Activated CD4-positive, alpha-beta T cell treated with anti-CD3 and anti-CD28 coated beads, Interleukin-2, amount 50 U/mL, for 24 hours (primary cell): ENCODE measurements around the gene DGKZ.

Experiments used
- DNase-seq, 2 donors: peaks; one replicate each; pipeline ENCODE4 v3.0.0-alpha.2; 2020; ENCODE audit warnings: low read depth in 1 of 2, low spot score in 1 of 2

The DGKZ gene

DNA sequence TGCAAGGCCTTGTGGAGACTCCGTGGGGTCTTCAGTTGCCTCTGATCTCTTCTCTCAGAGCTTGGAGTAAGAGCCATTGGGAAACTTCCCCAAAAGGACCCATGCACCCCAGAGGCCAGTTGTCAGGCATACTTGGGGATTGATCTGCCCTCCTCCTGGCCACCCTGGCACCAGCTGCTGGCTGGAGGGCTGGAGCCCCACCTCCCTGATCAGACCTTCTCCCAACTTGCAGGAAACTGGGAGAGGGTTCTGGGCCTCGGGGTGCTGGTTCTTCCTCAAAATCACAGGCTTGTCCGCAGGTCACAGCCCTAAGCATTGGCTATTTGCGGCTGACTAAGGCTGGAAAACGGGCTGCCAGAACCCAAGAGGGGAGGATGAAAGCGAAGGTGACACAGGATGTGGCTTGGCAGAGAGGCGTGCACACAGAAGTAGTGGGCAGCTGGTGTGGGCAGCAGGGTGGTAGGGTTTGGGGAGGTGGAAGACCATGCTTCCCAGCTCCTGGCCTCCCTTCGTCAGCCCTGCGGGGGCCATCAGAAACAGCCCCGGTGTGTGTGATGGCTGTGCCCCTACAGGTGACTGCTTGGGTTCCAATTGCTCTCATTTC is 1.3 kb upstream of the DGKZ start:
- DNase-seq: no peak

- DNase-seq: no peak
Measured at GRCh38 chr11:46347637-46348311, 511 bp downstream of the DGKZ start.

GRCh38 chr11:46348566-46349401 is 1.5 kb downstream of the DGKZ start:
- no peak for DNase-seq

GRCh38 chr11:46350695-46351094 is 3.4 kb downstream of the DGKZ start:
- no peak for DNase-seq

DNA sequence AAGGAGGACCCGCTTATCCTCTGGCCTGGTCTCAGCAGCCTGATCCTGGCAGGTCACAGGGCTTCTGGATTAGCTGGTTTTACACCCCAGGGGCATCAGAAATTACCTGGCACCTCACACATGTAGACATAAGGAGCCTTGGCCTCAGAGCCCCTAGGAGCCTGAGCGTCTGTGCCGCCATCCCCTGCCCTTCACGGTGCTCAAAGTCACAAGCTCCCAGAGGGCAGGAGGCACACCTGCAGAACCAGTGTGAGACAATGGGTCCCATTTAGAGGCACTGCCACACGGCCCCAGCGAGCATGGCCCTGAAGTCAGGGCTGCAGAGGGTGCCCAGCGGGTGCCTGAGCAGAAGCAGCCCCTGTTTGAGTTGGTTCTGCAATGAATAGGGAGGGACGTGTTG is 3.9 kb downstream of the DGKZ start:
- DNase-seq: no peak

- no peak for DNase-seq
Measured at GRCh38 chr11:46351606-46352005, 4.3 kb downstream of the DGKZ start.

- peak; percentile 50 to 60 for DNase-seq
Measured at GRCh38 chr11:46352063-46352841, 5.0 kb downstream of the DGKZ start.

- no peak for DNase-seq
Measured at GRCh38 chr11:46353698-46354097, 6.4 kb downstream of the DGKZ start.

DNA sequence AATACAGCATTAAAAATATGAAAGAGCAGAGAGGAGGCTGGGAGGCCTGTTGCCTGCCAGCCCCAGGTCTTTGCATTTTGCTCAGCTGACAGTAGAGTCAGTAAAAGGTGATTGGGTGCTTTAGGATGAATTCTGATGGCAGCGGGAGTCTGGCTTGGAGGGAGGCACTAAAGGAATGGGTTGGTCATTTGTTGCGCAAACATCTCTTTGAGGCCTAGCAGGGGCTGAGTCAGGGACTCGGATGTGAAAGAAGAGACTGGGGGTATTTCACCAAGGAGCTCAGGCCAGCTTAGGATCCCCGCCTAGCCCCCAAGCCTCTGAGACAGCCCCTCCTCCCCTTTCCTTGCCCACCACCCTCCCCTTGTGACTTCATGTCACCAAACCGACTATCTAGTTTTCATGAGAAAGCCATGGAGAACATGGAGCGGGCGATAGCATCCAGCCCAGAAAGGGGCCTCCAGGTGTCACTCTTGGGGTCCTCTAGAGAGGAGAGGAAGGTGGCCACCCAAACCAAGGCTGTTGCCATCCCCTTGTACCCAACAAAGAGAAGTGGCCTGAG is 9.7 kb downstream of the DGKZ start:
- no peak for DNase-seq

DNA sequence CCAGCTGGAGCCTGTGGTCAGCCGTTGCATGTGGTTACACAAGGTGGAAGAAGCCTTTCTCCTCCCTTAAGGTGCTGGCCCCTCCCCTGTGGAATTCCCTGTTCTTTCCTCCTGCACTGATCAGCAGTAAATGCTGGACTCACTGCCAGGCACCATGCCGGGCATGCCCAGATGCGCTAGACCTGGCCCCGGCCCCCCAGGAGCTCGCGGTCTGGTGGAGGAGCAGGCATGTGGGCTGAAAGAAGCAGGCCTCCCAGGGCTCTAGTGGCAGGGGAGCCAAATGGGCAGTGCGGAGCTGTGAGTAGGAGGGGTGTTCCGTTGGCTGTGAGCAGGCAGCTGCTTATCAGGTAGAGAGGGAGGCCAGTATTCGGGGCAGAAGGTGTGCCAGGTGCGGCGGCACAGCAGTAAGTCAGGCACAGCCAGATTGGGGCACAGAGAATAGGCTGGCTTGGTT is 10.2 kb downstream of the DGKZ start:
- no peak for DNase-seq

DNA sequence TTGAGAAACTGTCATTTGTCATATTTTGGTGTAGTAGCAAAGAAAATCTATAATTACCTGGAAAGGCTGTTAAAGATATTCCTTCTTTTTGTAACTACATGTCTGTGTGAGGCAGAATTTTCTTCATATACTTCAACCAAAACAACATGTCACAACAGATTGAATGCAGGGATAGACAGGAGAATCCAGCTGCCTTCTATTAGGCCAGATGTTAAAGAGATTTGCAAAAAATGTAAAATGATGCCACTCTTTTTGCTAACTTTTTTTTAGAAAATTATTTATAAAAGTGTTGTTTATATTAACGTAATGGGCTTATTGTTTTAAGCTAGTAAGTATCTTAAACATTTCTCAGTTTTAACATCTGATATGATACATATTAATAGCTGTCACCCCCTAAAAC is 12.7 kb downstream of the DGKZ start:
- DNase-seq: no peak

- DNase-seq: no peak
Measured at GRCh38 chr11:46360878-46361277, 13.6 kb downstream of the DGKZ start.

- peak in 1 of 2 donors; percentile 50 for DNase-seq
Measured at GRCh38 chr11:46361283-46362155, 14.3 kb downstream of the DGKZ start.

GRCh38 chr11:46362156-46363030 is 15.1 kb downstream of the DGKZ start:
- no peak for DNase-seq

DNA sequence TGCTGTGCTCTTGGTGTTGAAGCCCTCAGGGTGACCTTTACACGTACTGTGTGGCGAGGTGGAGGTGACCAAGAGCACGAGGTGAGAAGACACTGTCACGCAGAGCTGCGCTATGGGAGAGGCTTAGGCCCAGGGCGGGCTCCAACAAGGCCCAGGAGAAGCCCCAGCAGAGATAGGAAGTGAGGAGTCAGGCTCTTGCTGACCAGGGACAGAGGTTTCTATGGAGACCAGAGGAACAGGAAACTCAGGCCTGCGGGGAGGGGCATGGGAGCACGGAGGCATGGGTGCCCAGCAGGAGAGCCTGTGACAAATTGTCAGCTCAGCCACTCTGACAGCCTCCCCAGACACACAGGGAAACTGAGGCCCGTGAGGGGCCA is 15.8 kb downstream of the DGKZ start:
- no peak for DNase-seq

DNA sequence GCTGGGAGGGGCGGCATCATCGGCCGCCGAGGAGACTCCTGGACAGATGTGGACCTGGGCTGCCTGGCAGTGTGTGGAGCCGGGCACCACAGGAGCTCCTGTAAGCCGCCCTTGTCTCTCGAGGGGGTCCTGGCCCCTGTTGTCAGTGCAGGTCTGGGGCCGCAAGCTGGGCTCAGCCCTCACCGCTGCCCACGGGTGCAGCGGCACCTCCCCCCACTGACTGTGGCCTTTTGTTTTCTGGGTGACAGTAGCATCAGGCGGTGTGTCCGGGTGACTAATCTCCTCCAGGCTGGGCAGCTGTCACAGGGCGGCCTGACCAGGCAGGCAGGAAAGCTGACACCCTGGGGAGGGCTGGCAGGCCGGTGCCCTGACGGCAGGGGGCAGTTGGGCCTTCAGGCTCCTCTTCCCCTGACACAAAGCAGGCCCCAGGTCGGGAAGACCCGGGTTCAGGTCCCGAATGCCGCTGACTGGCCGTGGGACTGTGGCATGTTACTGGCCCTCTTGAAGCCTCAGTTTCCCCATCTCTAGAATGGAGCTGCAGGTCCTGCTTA is 16.3 kb downstream of the DGKZ start:
- no peak for DNase-seq

GRCh38 chr11:46364056-46364455 is 16.8 kb downstream of the DGKZ start:
- no peak for DNase-seq

DNA sequence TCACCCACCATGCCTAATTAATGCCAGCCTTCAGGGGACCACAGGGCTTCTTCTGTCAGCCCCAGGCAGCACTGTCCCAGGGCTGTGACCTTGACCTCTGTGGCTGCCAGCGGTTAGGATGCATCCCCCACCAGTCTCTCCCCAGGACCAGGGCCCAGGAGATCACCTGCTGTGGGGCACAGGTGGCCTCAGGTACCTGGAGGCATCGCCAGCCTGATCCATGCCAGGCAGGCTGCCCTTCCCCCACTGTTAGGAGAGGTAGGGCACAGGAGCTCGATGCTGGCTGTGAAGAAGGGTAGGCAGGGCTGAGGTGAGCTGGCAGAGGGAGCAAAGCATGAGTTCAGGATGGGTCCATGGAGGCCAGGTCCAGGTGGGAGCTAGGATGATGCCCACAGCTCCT is 17.5 kb downstream of the DGKZ start:
- no peak for DNase-seq

DNA sequence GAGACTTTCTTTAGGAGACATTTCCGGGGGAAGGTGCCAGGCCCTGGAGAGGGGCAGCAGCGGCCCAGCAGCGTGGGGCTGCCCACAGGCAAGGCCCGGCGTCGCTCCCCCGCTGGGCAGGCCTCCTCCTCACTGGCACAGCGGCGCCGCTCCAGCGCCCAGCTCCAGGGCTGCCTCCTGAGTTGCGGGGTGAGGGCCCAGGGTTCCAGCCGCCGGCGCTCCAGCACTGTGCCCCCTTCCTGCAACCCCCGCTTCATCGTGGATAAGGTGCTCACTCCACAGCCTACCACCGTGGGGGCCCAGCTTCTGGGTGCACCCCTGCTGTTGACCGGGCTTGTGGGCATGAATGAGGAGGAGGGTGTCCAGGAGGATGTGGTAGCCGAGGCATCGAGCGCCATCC is 19.0 kb downstream of the DGKZ start:
- no peak for DNase-seq
